HFF-Myc (cell line): Measurements from ENCODE around the gene MRPL32.

Source experiments
- DNase-seq: peaks from one replicate; pipeline ENCODE4 v3.0.0-alpha.2; 2011; ENCODE audit warnings: low read depth; ENCODE audit errors: extremely low read depth
- H3K4me3 ChIP-seq: replicated peaks from 2 replicates; pipeline ENCODE4 v1.5.1; 2011; ENCODE audit warnings: low read depth, mild to moderate bottlenecking, control low read depth, low read length
- CTCF ChIP-seq: IDR thresholded peaks from 2 replicates; pipeline ENCODE4 v1.5.1; 2012; ENCODE audit warnings: mild to moderate bottlenecking, low read depth, low read length, control low read depth; ENCODE audit errors: missing control alignments

MRPL32 gene

GRCh38 chr7:42913591-42913990 lies 18.6 kb upstream of the MRPL32 start:
- no peak overlapping the region for H3K4me3 ChIP-seq
- DNase-seq: no peak
- TF ChIP-seq CTCF: no peak

- H3K4me3 ChIP-seq: no peak overlapping the region
- no peak for DNase-seq
- TF ChIP-seq CTCF: no peak
These were observed 18.2 kb upstream of the MRPL32 start for GRCh38 chr7:42914009-42914408.

GRCh38 chr7:42914421-42915045 lies 17.6 kb upstream of the MRPL32 start:
- no peak for DNase-seq
- no peak overlapping the region for H3K4me3 ChIP-seq
- TF ChIP-seq CTCF: no peak

GRCh38 chr7:42915356-42915755 lies 16.8 kb upstream of the MRPL32 start:
- TF ChIP-seq CTCF: no peak
- no peak overlapping the region for H3K4me3 ChIP-seq
- no peak for DNase-seq

GRCh38 chr7:42922017-42922753 lies 10.0 kb upstream of the MRPL32 start:
- H3K4me3 ChIP-seq: no peak overlapping the region
- no peak for TF ChIP-seq CTCF
- no peak for DNase-seq

- TF ChIP-seq CTCF: no peak
- no peak for DNase-seq
These were observed 7.8 kb upstream of the MRPL32 start for GRCh38 chr7:42924223-42924838.

More at GRCh38 chr7:42924223-42924838, 7.8 kb upstream of the MRPL32 start:
- H3K4me3 ChIP-seq: no peak overlapping the region
